Activated CD4-positive, alpha-beta T cell treated with anti-CD3 and anti-CD28 coated beads for 48 hours (primary cell): ENCODE measurements around the gene NSDHL.
"Not testable (repeated sequence)": the region's sequence is repeated elsewhere in the genome, so short reads cannot be mapped to it uniquely, and the experiment has no call there.

Experiments used
- DNase-seq: peaks from one replicate; pipeline ENCODE4 v3.0.0-alpha.2; 2020

NSDHL gene

GRCh38 chrX:152895724-152896420, 65.0 kb downstream of the NSDHL start:
- no peak for DNase-seq

GRCh38 chrX:152896450-152896849, 65.6 kb downstream of the NSDHL start:
- no peak for DNase-seq

- no peak for DNase-seq
These were observed 66.6 kb downstream of the NSDHL start, which contains the start of gene ZNF185 for GRCh38 chrX:152897222-152898131. Gene ZNF185, plus strand, starts transcription at chrX:152898067. Its CDS starts 16,423 bp downstream, at chrX:152914490.

GRCh38 chrX:152898442-152898841, 67.6 kb downstream of the NSDHL start:
- DNase-seq = no peak

GRCh38 chrX:152899111-152899873, 68.4 kb downstream of the NSDHL start:
- no peak for DNase-seq

- DNase-seq = no peak
These were observed 69.2 kb downstream of the NSDHL start for GRCh38 chrX:152899874-152900719.

GRCh38 chrX:152900937-152901445, 70.1 kb downstream of the NSDHL start:
- DNase-seq = no peak

- DNase-seq = no peak
These were observed 71.1 kb downstream of the NSDHL start for GRCh38 chrX:152901816-152902501.

GRCh38 chrX:152902502-152902820, 71.6 kb downstream of the NSDHL start:
- no peak for DNase-seq

GRCh38 chrX:152903589-152903988, 72.7 kb downstream of the NSDHL start:
- DNase-seq = no peak

- peak; percentile 48 for DNase-seq
These were observed 73.6 kb downstream of the NSDHL start for GRCh38 chrX:152904151-152905080.

GRCh38 chrX:152905081-152905420, 74.2 kb downstream of the NSDHL start:
- DNase-seq = no peak

GRCh38 chrX:152907084-152907651, 76.3 kb downstream of the NSDHL start:
- DNase-seq = peak; percentile 13

- no peak for DNase-seq
These were observed 77.6 kb downstream of the NSDHL start for GRCh38 chrX:152908486-152908885.

- not testable (repeated sequence) for DNase-seq
These were observed 79.2 kb downstream of the NSDHL start for GRCh38 chrX:152910018-152910417.

GRCh38 chrX:152912106-152912505, 81.2 kb downstream of the NSDHL start:
- peak; percentile 13 for DNase-seq

GRCh38 chrX:152912641-152913040, 81.8 kb downstream of the NSDHL start:
- no peak for DNase-seq

- no peak for DNase-seq
These were observed 82.5 kb downstream of the NSDHL start for GRCh38 chrX:152913346-152913745.

GRCh38 chrX:152913910-152914309, 83.0 kb downstream of the NSDHL start:
- no peak for DNase-seq
